ENCODE data around the gene LYRM1. TPM values are rescaled to one million over a fixed set of nuclear protein-coding genes. Genes with fewer than 3 reads are reported as not detected.

The LYRM1 gene
- total RNA-seq, 1 experiment from 2014 or later, result 14.3 TPM

GRCh38 chr16:20899477-20900298, 883 bp upstream of the LYRM1 start:
- TF ChIP-seq, protein P1, sequence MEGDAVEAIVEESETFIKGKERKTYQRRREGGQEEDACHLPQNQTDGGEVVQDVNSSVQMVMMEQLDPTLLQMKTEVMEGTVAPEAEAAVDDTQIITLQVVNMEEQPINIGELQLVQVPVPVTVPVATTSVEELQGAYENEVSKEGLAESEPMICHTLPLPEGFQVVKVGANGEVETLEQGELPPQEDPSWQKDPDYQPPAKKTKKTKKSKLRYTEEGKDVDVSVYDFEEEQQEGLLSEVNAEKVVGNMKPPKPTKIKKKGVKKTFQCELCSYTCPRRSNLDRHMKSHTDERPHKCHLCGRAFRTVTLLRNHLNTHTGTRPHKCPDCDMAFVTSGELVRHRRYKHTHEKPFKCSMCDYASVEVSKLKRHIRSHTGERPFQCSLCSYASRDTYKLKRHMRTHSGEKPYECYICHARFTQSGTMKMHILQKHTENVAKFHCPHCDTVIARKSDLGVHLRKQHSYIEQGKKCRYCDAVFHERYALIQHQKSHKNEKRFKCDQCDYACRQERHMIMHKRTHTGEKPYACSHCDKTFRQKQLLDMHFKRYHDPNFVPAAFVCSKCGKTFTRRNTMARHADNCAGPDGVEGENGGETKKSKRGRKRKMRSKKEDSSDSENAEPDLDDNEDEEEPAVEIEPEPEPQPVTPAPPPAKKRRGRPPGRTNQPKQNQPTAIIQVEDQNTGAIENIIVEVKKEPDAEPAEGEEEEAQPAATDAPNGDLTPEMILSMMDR (conservative IDR thresholded peaks at IDR 0.05; ENCODE audit: low read depth, low read length), result no peak
- TF ChIP-seq EZH2 (IDR thresholded peaks at IDR 0.05; ENCODE audit: borderline replicate concordance, low read depth, low read length, poor library complexity, severe bottlenecking), result no peak
- DNase-seq (ENCODE audit: low spot score), result peak; percentile 10

GRCh38 chr16:20901068-20901435, 481 bp downstream of the LYRM1 start:
- DNase-seq (ENCODE audit: low spot score), result no peak
- Histone ChIP-seq H3K27ac (ENCODE audit: low read depth, low read length, poor library complexity, severe bottlenecking) (peak overlapping the region; percentile 96), H3K27me3 (replicated peaks; ENCODE audit: insufficient read depth, low read depth, low read length, poor library complexity) (no peaks in the 10 kb centered on the region), H3K4me3 (ENCODE audit: low read depth, low read length, poor library complexity, severe bottlenecking) (peak overlapping the region; percentile 75), H3K9me3 (ENCODE audit: low read depth, low read length, poor library complexity, severe bottlenecking) (no peaks in the 10 kb centered on the region), H3K4me1 (ENCODE audit: insufficient read depth, low read length, poor library complexity, severe bottlenecking) (peaks cover 20% of the 10 kb centered on the region), H3K36me3 (ENCODE audit: insufficient read depth, low read length, poor library complexity, severe bottlenecking) (no peaks in the 10 kb centered on the region)
- intact Hi-C loops (cut with micrococcal nuclease; ENCODE audit: unreplicated experiment), result no loop called here
- BruUV-seq (replicated peaks), result no TSS peak
- ChIA-PET CTCF (no interaction called here), POLR2A (ENCODE audit: low non-redundant PET) (no interaction called here)
- TF ChIP-seq, protein P1 (conservative IDR thresholded peaks at IDR 0.05; ENCODE audit: low read depth, low read length), result no peak
- TF ChIP-seq EZH2 (IDR thresholded peaks at IDR 0.05; ENCODE audit: borderline replicate concordance, low read depth, low read length, poor library complexity, severe bottlenecking), result no peak

More at GRCh38 chr16:20899477-20900298, 883 bp upstream of the LYRM1 start:
- Histone ChIP-seq H3K27me3 (replicated peaks; ENCODE audit: insufficient read depth, low read depth, low read length, poor library complexity) (no peaks in the 10 kb centered on the region), H3K9me3 (ENCODE audit: low read depth, low read length, poor library complexity, severe bottlenecking) (no peaks in the 10 kb centered on the region), H3K27ac (ENCODE audit: low read depth, low read length, poor library complexity, severe bottlenecking) (peak overlapping the region; percentile 96), H3K4me3 (ENCODE audit: low read depth, low read length, poor library complexity, severe bottlenecking) (peak overlapping the region; percentile 75), H3K36me3 (ENCODE audit: insufficient read depth, low read length, poor library complexity, severe bottlenecking) (no peaks in the 10 kb centered on the region), H3K4me1 (ENCODE audit: insufficient read depth, low read length, poor library complexity, severe bottlenecking) (peaks cover 20% of the 10 kb centered on the region)
- intact Hi-C loops (cut with micrococcal nuclease; ENCODE audit: unreplicated experiment), result no loop called here
- BruUV-seq (replicated peaks), result TSS peak; percentile 49
- ChIA-PET POLR2A (ENCODE audit: low non-redundant PET) (interaction anchor here (0.7 to 0.8 kb wide), 2 partner anchors 38 to 588 kb away, joined by 5 to 28 read pairs; no protein-coding TSS in a partner anchor), CTCF (no interaction called here)

GRCh38 chr16:20901436-20902112, 1.0 kb downstream of the LYRM1 start:
- peak overlapping the region; percentile 75 for H3K4me3 ChIP-seq (ENCODE audit: low read depth, low read length, poor library complexity, severe bottlenecking)
- CTCF ChIA-PET, result no interaction called here
- peaks cover 20% of the 10 kb centered on the region for H3K4me1 ChIP-seq (ENCODE audit: insufficient read depth, low read length, poor library complexity, severe bottlenecking)
- peak overlapping the region; percentile 96 for H3K27ac ChIP-seq (ENCODE audit: low read depth, low read length, poor library complexity, severe bottlenecking)
- intact Hi-C loops (cut with micrococcal nuclease; ENCODE audit: unreplicated experiment), result no loop called here
- no peaks in the 10 kb centered on the region for H3K27me3 ChIP-seq (replicated peaks; ENCODE audit: insufficient read depth, low read depth, low read length, poor library complexity)
- TSS peak; percentile 60 for BruUV-seq (replicated peaks)
- no peaks in the 10 kb centered on the region for H3K36me3 ChIP-seq (ENCODE audit: insufficient read depth, low read length, poor library complexity, severe bottlenecking)
- TF ChIP-seq, protein P1 (conservative IDR thresholded peaks at IDR 0.05; ENCODE audit: low read depth, low read length), result no peak
- no peak for TF ChIP-seq EZH2 (IDR thresholded peaks at IDR 0.05; ENCODE audit: borderline replicate concordance, low read depth, low read length, poor library complexity, severe bottlenecking)
- no peaks in the 10 kb centered on the region for H3K9me3 ChIP-seq (ENCODE audit: low read depth, low read length, poor library complexity, severe bottlenecking)
- DNase-seq (ENCODE audit: low spot score), result peak; percentile 26
- POLR2A ChIA-PET (ENCODE audit: low non-redundant PET), result no interaction called here
